Neural cell (in vitro differentiated cells): ENCODE measurements around the gene PHLDB1. TPM values are rescaled to one million over a fixed set of nuclear protein-coding genes. Genes with fewer than 3 reads are reported as not detected.

Experiments
- H2AFZ ChIP-seq: fragments of 200-600, 300-800 bp; sonication (generic), shearing (Covaris generic); 2 replicates; pipeline ENCODE4 v1.6.0; 2014; ENCODE audit warnings: low read depth, mild to moderate bottlenecking, antibody characterized with exemption, low read length, moderate library complexity
- H3F3A ChIP-seq: fragments of 200-600 bp; shearing (Covaris generic); 2 replicates; pipeline ENCODE4 v1.6.1; 2016; ENCODE audit warnings: mild to moderate bottlenecking, moderate library complexity, mixed read lengths, antibody characterized with exemption, low read length; ENCODE audit not compliant: insufficient read depth, poor library complexity, severe bottlenecking
- H3K27ac ChIP-seq: fragments of 200-600, 300-800 bp; sonication (generic), shearing (Covaris generic); 2 replicates; pipeline ENCODE4 v1.5.1; 2014; ENCODE audit warnings: mild to moderate bottlenecking, low read length, moderate library complexity
- H3K27me3 ChIP-seq: fragments of 300-800, 200-600 bp; sonication (generic), shearing (Covaris generic); 2 replicates; pipeline ENCODE4 v1.6.0; 2014; ENCODE audit warnings: mild to moderate bottlenecking, low read depth, low read length, moderate library complexity; ENCODE audit not compliant: insufficient read depth
- H3K36me3 ChIP-seq: fragments of 300-800, 200-600 bp; sonication (generic), shearing (Covaris generic); 2 replicates; pipeline ENCODE4 v1.5.1; 2014; ENCODE audit warnings: mild to moderate bottlenecking, antibody characterized with exemption, low read length, moderate library complexity; ENCODE audit not compliant: insufficient read depth
- H3K4me2 ChIP-seq: fragments of 300-800, 200-600 bp; sonication (generic), shearing (Covaris generic); 2 replicates; pipeline ENCODE4 v1.6.0; 2014; ENCODE audit warnings: mild to moderate bottlenecking, low read length
- H3K4me3 ChIP-seq: fragments of 300-800, 200-600 bp; sonication (generic), shearing (Covaris generic); 2 replicates; pipeline ENCODE4 v1.5.1; 2014; ENCODE audit warnings: mild to moderate bottlenecking, low read length, moderate library complexity
- H3K79me2 ChIP-seq: fragments of 200-600 bp; shearing (Covaris generic); replicated peaks from 2 replicates; pipeline ENCODE4 v1.6.0; 2014; ENCODE audit warnings: mild to moderate bottlenecking, low read length, moderate library complexity; ENCODE audit not compliant: insufficient read depth
- H3K9ac ChIP-seq: fragments of 300-800, 200-600 bp; sonication (generic), shearing (Covaris generic); 2 replicates; pipeline ENCODE4 v1.6.1; 2016; ENCODE audit warnings: mild to moderate bottlenecking, low read length, mixed read lengths
- H3K9me2 ChIP-seq: fragments of 200-600 bp; shearing (Covaris generic); 2 replicates; pipeline ENCODE4 v1.6.1; 2016; ENCODE audit warnings: mild to moderate bottlenecking, low read length, mixed read lengths; ENCODE audit not compliant: insufficient read depth
- H3K9me3 ChIP-seq: fragments of 200-600, 300-800 bp; sonication (generic), shearing (Covaris generic); 2 replicates; pipeline ENCODE4 v1.6.1; 2016; ENCODE audit warnings: mild to moderate bottlenecking, mixed run types, low read length, moderate library complexity, mixed read lengths
- H4K20me1 ChIP-seq: fragments of 200-600 bp; shearing (Covaris generic); 2 replicates; pipeline ENCODE4 v1.6.1; 2016; ENCODE audit warnings: mild to moderate bottlenecking, mixed run types; ENCODE audit not compliant: insufficient read depth
- EP300 ChIP-seq: fragments of 450-650 bp; conservative IDR thresholded peaks from 2 replicates; pipeline ENCODE4 v1.6.1; 2014; ENCODE audit warnings: antibody characterized with exemption, mild to moderate bottlenecking, moderate library complexity; ENCODE audit not compliant: poor library complexity, severe bottlenecking
- EZH2 ChIP-seq: fragments of 200-600, 300-800 bp; shearing (Covaris generic), sonication (generic); IDR thresholded peaks from 2 replicates; pipeline ENCODE4 v1.6.1; 2014; ENCODE audit warnings: antibody characterized with exemption, low read length, borderline replicate concordance, mild to moderate bottlenecking; ENCODE audit not compliant: insufficient read depth, poor library complexity, severe bottlenecking
- MXI1 ChIP-seq: fragments of 450-650 bp; conservative IDR thresholded peaks from 2 replicates; pipeline ENCODE4 v1.6.1; 2014; ENCODE audit warnings: antibody characterized with exemption, mild to moderate bottlenecking; ENCODE audit not compliant: poor library complexity, severe bottlenecking
- POLR2AphosphoS5 ChIP-seq: IDR thresholded peaks from 2 replicates; pipeline ENCODE4 v1.6.1; 2012
- RAD21 ChIP-seq: fragments of 450-650 bp; conservative IDR thresholded peaks from 2 replicates; pipeline ENCODE4 v1.6.1; 2014; ENCODE audit warnings: antibody characterized with exemption, mild to moderate bottlenecking, moderate library complexity
- SMC3 ChIP-seq: fragments of 450-650 bp; conservative IDR thresholded peaks from 2 replicates; pipeline ENCODE4 v1.6.1; 2014; ENCODE audit warnings: antibody characterized with exemption, mild to moderate bottlenecking, moderate library complexity; ENCODE audit not compliant: poor library complexity
- TAF1 ChIP-seq: IDR thresholded peaks from 2 replicates; pipeline ENCODE4 v1.6.1; 2012; ENCODE audit warnings: low read depth
- polyA plus RNA-seq: library from polyadenylated mRNA; depleted of rRNA; stranded (reverse); fragments of >200 nt; gene quantifications from 2 replicates; pipeline ENCODE4 v1.2.3, GENCODE V29; 2014
- TF ChIP-seq, protein P1 (sequence below): IDR thresholded peaks from 2 replicates; pipeline ENCODE4 v1.6.1; 2012; ENCODE audit warnings: borderline replicate concordance
- TF ChIP-seq, protein P2 (sequence below): fragments of 450-650 bp; IDR thresholded peaks from 2 replicates; pipeline ENCODE4 v1.5.1; 2014; ENCODE audit warnings: antibody characterized with exemption, mild to moderate bottlenecking, moderate library complexity; ENCODE audit not compliant: poor library complexity, severe bottlenecking

PHLDB1 gene
- polyA plus RNA-seq, 1 donor from 2014 or later, result 114 TPM

- Histone ChIP-seq H2AFZ (no peak overlapping the region), H3K36me3 (no peaks in the 10 kb centered on the region), H3F3A (no peaks in the 10 kb centered on the region), H3K4me2 (no peak overlapping the region), H3K79me2 (no peaks in the 10 kb centered on the region), H3K9me2 (no peaks in the 10 kb centered on the region), H3K4me3 (no peak overlapping the region), H3K27ac (no peak overlapping the region), H3K9ac (no peak overlapping the region), H4K20me1 (no peaks in the 10 kb centered on the region), H3K9me3 (no peaks in the 10 kb centered on the region), H3K27me3 (peaks cover 48% of the 10 kb centered on the region)
- TF ChIP-seq, protein P1, sequence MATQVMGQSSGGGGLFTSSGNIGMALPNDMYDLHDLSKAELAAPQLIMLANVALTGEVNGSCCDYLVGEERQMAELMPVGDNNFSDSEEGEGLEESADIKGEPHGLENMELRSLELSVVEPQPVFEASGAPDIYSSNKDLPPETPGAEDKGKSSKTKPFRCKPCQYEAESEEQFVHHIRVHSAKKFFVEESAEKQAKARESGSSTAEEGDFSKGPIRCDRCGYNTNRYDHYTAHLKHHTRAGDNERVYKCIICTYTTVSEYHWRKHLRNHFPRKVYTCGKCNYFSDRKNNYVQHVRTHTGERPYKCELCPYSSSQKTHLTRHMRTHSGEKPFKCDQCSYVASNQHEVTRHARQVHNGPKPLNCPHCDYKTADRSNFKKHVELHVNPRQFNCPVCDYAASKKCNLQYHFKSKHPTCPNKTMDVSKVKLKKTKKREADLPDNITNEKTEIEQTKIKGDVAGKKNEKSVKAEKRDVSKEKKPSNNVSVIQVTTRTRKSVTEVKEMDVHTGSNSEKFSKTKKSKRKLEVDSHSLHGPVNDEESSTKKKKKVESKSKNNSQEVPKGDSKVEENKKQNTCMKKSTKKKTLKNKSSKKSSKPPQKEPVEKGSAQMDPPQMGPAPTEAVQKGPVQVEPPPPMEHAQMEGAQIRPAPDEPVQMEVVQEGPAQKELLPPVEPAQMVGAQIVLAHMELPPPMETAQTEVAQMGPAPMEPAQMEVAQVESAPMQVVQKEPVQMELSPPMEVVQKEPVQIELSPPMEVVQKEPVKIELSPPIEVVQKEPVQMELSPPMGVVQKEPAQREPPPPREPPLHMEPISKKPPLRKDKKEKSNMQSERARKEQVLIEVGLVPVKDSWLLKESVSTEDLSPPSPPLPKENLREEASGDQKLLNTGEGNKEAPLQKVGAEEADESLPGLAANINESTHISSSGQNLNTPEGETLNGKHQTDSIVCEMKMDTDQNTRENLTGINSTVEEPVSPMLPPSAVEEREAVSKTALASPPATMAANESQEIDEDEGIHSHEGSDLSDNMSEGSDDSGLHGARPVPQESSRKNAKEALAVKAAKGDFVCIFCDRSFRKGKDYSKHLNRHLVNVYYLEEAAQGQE, result no peak
- TF ChIP-seq SMC3 (no peak), EZH2 (no peak), EP300 (no peak), MXI1 (no peak), TAF1 (no peak), POLR2AphosphoS5 (no peak), RAD21 (no peak)
- TF ChIP-seq, protein P2, sequence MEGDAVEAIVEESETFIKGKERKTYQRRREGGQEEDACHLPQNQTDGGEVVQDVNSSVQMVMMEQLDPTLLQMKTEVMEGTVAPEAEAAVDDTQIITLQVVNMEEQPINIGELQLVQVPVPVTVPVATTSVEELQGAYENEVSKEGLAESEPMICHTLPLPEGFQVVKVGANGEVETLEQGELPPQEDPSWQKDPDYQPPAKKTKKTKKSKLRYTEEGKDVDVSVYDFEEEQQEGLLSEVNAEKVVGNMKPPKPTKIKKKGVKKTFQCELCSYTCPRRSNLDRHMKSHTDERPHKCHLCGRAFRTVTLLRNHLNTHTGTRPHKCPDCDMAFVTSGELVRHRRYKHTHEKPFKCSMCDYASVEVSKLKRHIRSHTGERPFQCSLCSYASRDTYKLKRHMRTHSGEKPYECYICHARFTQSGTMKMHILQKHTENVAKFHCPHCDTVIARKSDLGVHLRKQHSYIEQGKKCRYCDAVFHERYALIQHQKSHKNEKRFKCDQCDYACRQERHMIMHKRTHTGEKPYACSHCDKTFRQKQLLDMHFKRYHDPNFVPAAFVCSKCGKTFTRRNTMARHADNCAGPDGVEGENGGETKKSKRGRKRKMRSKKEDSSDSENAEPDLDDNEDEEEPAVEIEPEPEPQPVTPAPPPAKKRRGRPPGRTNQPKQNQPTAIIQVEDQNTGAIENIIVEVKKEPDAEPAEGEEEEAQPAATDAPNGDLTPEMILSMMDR, result no peak
Observed at GRCh38 chr11:118612378-118612777, 5.0 kb downstream of the PHLDB1 start.

DNA sequence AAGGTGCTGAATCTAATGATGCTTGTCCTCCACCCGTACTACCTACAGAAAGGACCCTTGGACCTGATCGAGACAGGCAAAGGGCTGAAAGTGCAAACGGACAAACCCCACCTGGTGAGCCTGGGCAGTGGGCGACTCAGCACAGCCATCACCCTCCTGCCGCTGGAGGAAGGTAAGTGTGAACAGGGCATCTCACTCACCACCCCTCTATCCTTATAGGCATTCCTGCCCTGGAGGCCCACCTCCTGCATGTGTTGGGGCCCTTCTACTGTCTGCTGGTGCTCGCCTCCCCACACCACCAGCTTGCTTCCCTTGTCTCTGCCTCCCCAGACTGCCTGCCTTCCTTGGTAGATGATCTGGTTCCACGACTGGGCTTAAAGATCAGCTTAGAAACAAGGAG is 7.1 kb downstream of the PHLDB1 start:
- Histone ChIP-seq H2AFZ (no peak overlapping the region), H3K36me3 (no peaks in the 10 kb centered on the region), H3K9me2 (no peaks in the 10 kb centered on the region), H3K9ac (no peak overlapping the region), H3F3A (no peaks in the 10 kb centered on the region), H3K27me3 (peaks cover 26% of the 10 kb centered on the region), H3K9me3 (no peaks in the 10 kb centered on the region), H3K79me2 (no peaks in the 10 kb centered on the region), H3K4me3 (no peak overlapping the region), H4K20me1 (no peaks in the 10 kb centered on the region), H3K4me2 (no peak overlapping the region), H3K27ac (no peak overlapping the region)
- TF ChIP-seq SMC3 (no peak), TAF1 (no peak), RAD21 (no peak), POLR2AphosphoS5 (no peak), EP300 (no peak)
- TF ChIP-seq, protein P2, result no peak
- TF ChIP-seq, protein P1, result no peak
